ENCODE data around the gene SAMD10. TPM values are rescaled to one million over a fixed set of nuclear protein-coding genes. Genes with fewer than 3 reads are reported as not detected.

Gene SAMD10
- total and polyA plus RNA-seq, 4 donors, result 0.74 to 3.4 (median 2.1) TPM

GRCh38 chr20:63956664-63957003 is 22.8 kb downstream of the SAMD10 start:
- DNase-seq (ENCODE audit: low spot score), result no peak
- H3K9ac ChIP-seq (ENCODE audit: low read depth in 1 of 2, low read length in 2 of 2), result peak overlapping the region in 1 of 2 donors; percentile 38
- H3K4me3 ChIP-seq (ENCODE audit: low read depth in 1 of 3, low read length in 3 of 3), result peak overlapping the region; percentile 6 to 44 (median 18)
- H3K27ac ChIP-seq (ENCODE audit: low read depth in 1 of 2, low read length in 2 of 2), result peak overlapping the region; percentile 52 to 67
- TF ChIP-seq RXRA (IDR thresholded peaks at IDR 0.05), result no peak
- no peak for TF ChIP-seq ATF3 (IDR thresholded peaks at IDR 0.05)
- no peak for TF ChIP-seq TAF1 (conservative IDR thresholded peaks at IDR 0.05)
- TF ChIP-seq HNF4A (conservative IDR thresholded peaks at IDR 0.05), result no peak
- H3K36me3 ChIP-seq (ENCODE audit: control insufficient read depth in 4 of 4, insufficient read depth in 3 of 4, low read depth in 1 of 4, low read length in 3 of 4), result peaks cover 2 to 18% (median 6%) of the 10 kb centered on the region in 4 donors
- H3K9me3 ChIP-seq (ENCODE audit: control insufficient read depth in 4 of 4, low read length in 3 of 4), result no peaks in the 10 kb centered on the region
- H3K4me1 ChIP-seq (ENCODE audit: control insufficient read depth in 4 of 4, insufficient read depth in 4 of 4, low read length in 3 of 4), result peaks cover 20 to 58% (median 40%) of the 10 kb centered on the region in 4 donors
- under 1% methylated on average over 15 of the region's 15 CpGs for WGBS
- no peaks in the 10 kb centered on the region for H3K27me3 ChIP-seq (ENCODE audit: control insufficient read depth in 4 of 4, insufficient read depth in 4 of 4, low read length in 3 of 4)

GRCh38 chr20:63955827-63956663 is 23.4 kb downstream of the SAMD10 start, which contains the start of gene UCKL1:
Gene UCKL1 (minus strand): TSS chr20:63956416. CDS start chr20:63956372, 44 bp downstream.
- peak; percentile 85 for DNase-seq (ENCODE audit: low spot score)
- TF ChIP-seq JUND (IDR thresholded peaks at IDR 0.05) (no peak), YY1 (IDR thresholded peaks at IDR 0.05) (peak; percentile 64), GABPA (IDR thresholded peaks at IDR 0.05 in 1 of 2, conservative IDR thresholded peaks at IDR 0.05 in 1 of 2) (peak in 1 of 2 donors; percentile 80), EGR1 (IDR thresholded peaks at IDR 0.05; ENCODE audit: low read depth in 2 of 2) (no peak), MAX (IDR thresholded peaks at IDR 0.05) (peak; percentile 90), ZBTB33 (IDR thresholded peaks at IDR 0.05) (no peak), REST (IDR thresholded peaks at IDR 0.05) (no peak), RAD21 (IDR thresholded peaks at IDR 0.05) (peak in 1 of 2 donors; percentile 6), SP1 (IDR thresholded peaks at IDR 0.05) (peak; percentile 44), HNF4A (conservative IDR thresholded peaks at IDR 0.05) (peak; percentile 64 to 74), RXRA (IDR thresholded peaks at IDR 0.05) (peak; percentile 8 to 17)
- Histone ChIP-seq H3K4me3 (ENCODE audit: low read depth in 1 of 3, low read length in 3 of 3) (peak within 1 kb of the TSS; percentile 78 to 95 (median 87)), H3K9ac (ENCODE audit: low read depth in 1 of 2, low read length in 2 of 2) (peak within 1 kb of the TSS in 1 of 2 donors; percentile 95), H3K9me3 (ENCODE audit: control insufficient read depth in 4 of 4, low read length in 3 of 4) (no peaks in the 10 kb centered on the region), H3K27me3 (ENCODE audit: control insufficient read depth in 4 of 4, insufficient read depth in 4 of 4, low read length in 3 of 4) (no peaks in the 10 kb centered on the region), H3K27ac (ENCODE audit: low read depth in 1 of 2, low read length in 2 of 2) (peak within 1 kb of the TSS; percentile 67 to 86), H3K36me3 (ENCODE audit: control insufficient read depth in 4 of 4, insufficient read depth in 3 of 4, low read depth in 1 of 4, low read length in 3 of 4) (peaks cover 2 to 12% (median 4%) of the 10 kb centered on the region in 4 donors), H3K4me1 (ENCODE audit: control insufficient read depth in 4 of 4, insufficient read depth in 4 of 4, low read length in 3 of 4) (peaks cover 22 to 63% (median 45%) of the 10 kb centered on the region in 4 donors)
- WGBS, result under 1% methylated on average over 105 of the region's 105 CpGs
